Osteoblast (primary cell): ENCODE data around the gene HNRNPA1. TPM values are rescaled to one million over a fixed set of nuclear protein-coding genes. Genes with fewer than 3 reads are reported as not detected.
A peak's percentile ranks its signal among the peaks of the same experiment; 100 is the strongest.

Experiments used
- DNase-seq: peaks from one replicate; pipeline ENCODE4 v3.0.0; 2011; ENCODE audit warnings: low spot score, mixed read lengths; ENCODE audit not compliant: insufficient read length; ENCODE audit errors: missing footprints
- H2AFZ ChIP-seq: 2 replicates; pipeline ENCODE4 v1.6.0; 2011; ENCODE audit warnings: mild to moderate bottlenecking, low read length
- H3K27ac ChIP-seq: 2 replicates; pipeline ENCODE4 v1.5.1; 2011; ENCODE audit warnings: mild to moderate bottlenecking, low read depth, low read length, moderate library complexity
- H3K27me3 ChIP-seq: 2 replicates; pipeline ENCODE4 v1.6.0; 2012; ENCODE audit warnings: mild to moderate bottlenecking, control low read depth, inconsistent platforms, low read length, moderate library complexity; ENCODE audit not compliant: insufficient read depth
- H3K36me3 ChIP-seq: 2 replicates; pipeline ENCODE4 v1.5.1; 2011; ENCODE audit warnings: mild to moderate bottlenecking, low read length, control low read depth, moderate library complexity; ENCODE audit not compliant: insufficient read depth
- H3K4me1 ChIP-seq: 2 replicates; pipeline ENCODE4 v1.5.1; 2011; ENCODE audit warnings: mild to moderate bottlenecking, low read length, control low read depth, moderate library complexity; ENCODE audit not compliant: insufficient read depth
- H3K4me2 ChIP-seq: 2 replicates; pipeline ENCODE4 v1.6.0; 2011; ENCODE audit warnings: mild to moderate bottlenecking, low read length; ENCODE audit not compliant: insufficient read depth
- H3K4me3 ChIP-seq: fragments of 200-600 bp; sonication (generic); 3 replicates; pipeline ENCODE4 v1.5.1; 2012; ENCODE audit warnings: mild to moderate bottlenecking, low read length, inconsistent platforms; ENCODE audit not compliant: insufficient read depth
- H3K79me2 ChIP-seq: 2 replicates; pipeline ENCODE4 v1.6.0; 2012; ENCODE audit warnings: mild to moderate bottlenecking, low read length, control low read depth, inconsistent platforms; ENCODE audit not compliant: insufficient read depth
- H3K9me3 ChIP-seq: 2 replicates; pipeline ENCODE4 v1.5.1; 2011; ENCODE audit warnings: low read depth, low read length, control low read depth
- H4K20me1 ChIP-seq: 2 replicates; pipeline ENCODE4 v1.6.0; 2012; ENCODE audit warnings: mild to moderate bottlenecking, low read length, control low read depth; ENCODE audit not compliant: insufficient read depth
- CTCF ChIP-seq: IDR thresholded peaks from 2 replicates; pipeline ENCODE4 v1.5.1; 2011; ENCODE audit warnings: mild to moderate bottlenecking, low read depth, low read length, moderate library complexity; ENCODE audit errors: extremely low read depth
- total RNA-seq: library from RNA; depleted of rRNA; stranded (reverse); fragments of >200 nt; gene quantifications from 2 replicates; pipeline ENCODE4 v1.2.3, GENCODE V29; 2012

HNRNPA1 gene
- total RNA-seq, 1 donor, result 217 TPM

- Histone ChIP-seq H2AFZ (no peak overlapping the region), H3K4me3 (no peak overlapping the region), H3K79me2 (peaks cover 80% of the 10 kb centered on the region)
These were observed 48.2 kb downstream of the HNRNPA1 start for GRCh38 chr12:54328595-54329337.

GRCh38 chr12:54329759-54330158 is 49.2 kb downstream of the HNRNPA1 start:
- H3K4me1 ChIP-seq, result peaks cover 26% of the 10 kb centered on the region
- no peak overlapping the region for H3K4me3 ChIP-seq
- no peak overlapping the region for H3K27ac ChIP-seq
- no peak overlapping the region for H2AFZ ChIP-seq
- no peaks in the 10 kb centered on the region for H4K20me1 ChIP-seq
- H3K36me3 ChIP-seq, result peaks cover 16% of the 10 kb centered on the region
- no peak for TF ChIP-seq CTCF
- no peaks in the 10 kb centered on the region for H3K9me3 ChIP-seq
- DNase-seq, result peak; percentile 22
- H3K27me3 ChIP-seq, result no peaks in the 10 kb centered on the region
- no peak overlapping the region for H3K4me2 ChIP-seq
- peaks cover 90% of the 10 kb centered on the region for H3K79me2 ChIP-seq

More at GRCh38 chr12:54328595-54329337, 48.2 kb downstream of the HNRNPA1 start:
- DNase-seq, result no peak
- no peak for TF ChIP-seq CTCF
- Histone ChIP-seq H3K27me3 (no peaks in the 10 kb centered on the region), H3K36me3 (peaks cover 16% of the 10 kb centered on the region), H3K4me1 (peaks cover 30% of the 10 kb centered on the region), H3K4me2 (peak overlapping the region; percentile 32), H3K27ac (peak overlapping the region; percentile 18), H4K20me1 (no peaks in the 10 kb centered on the region), H3K9me3 (no peaks in the 10 kb centered on the region)

- no peaks in the 10 kb centered on the region for H3K27me3 ChIP-seq
- H3K4me2 ChIP-seq, result no peak overlapping the region
- H3K9me3 ChIP-seq, result no peaks in the 10 kb centered on the region
- H3K4me3 ChIP-seq, result no peak overlapping the region
- H4K20me1 ChIP-seq, result no peaks in the 10 kb centered on the region
- peaks cover 92% of the 10 kb centered on the region for H3K79me2 ChIP-seq
- no peak overlapping the region for H3K27ac ChIP-seq
- no peak for TF ChIP-seq CTCF
- H2AFZ ChIP-seq, result no peak overlapping the region
- peaks cover 26% of the 10 kb centered on the region for H3K4me1 ChIP-seq
- peak; percentile 53 for DNase-seq
- peaks cover 16% of the 10 kb centered on the region for H3K36me3 ChIP-seq
These were observed 49.9 kb downstream of the HNRNPA1 start for GRCh38 chr12:54330442-54330841.

GRCh38 chr12:54331461-54331860 is 50.9 kb downstream of the HNRNPA1 start:
- no peak for TF ChIP-seq CTCF
- Histone ChIP-seq H3K9me3 (no peaks in the 10 kb centered on the region), H3K27me3 (no peaks in the 10 kb centered on the region), H2AFZ (no peak overlapping the region), H3K4me2 (no peak overlapping the region), H3K36me3 (peaks cover 15% of the 10 kb centered on the region), H3K4me1 (peaks cover 26% of the 10 kb centered on the region), H3K4me3 (no peak overlapping the region), H4K20me1 (no peaks in the 10 kb centered on the region), H3K79me2 (peaks cover 91% of the 10 kb centered on the region), H3K27ac (no peak overlapping the region)
- no peak for DNase-seq
